DND-41 (cell line): ENCODE data around the gene PPM1K.

Experiments used
- ATAC-seq: fragments of 200-7000 bp; cut with Tn5 transposase; 3 replicates; pipeline ENCODE4 v1.9.1; 2021; ENCODE audit warnings: low read depth; ENCODE audit not compliant: insufficient read depth
- DNase-seq: peaks from one replicate; pipeline ENCODE4 v3.0.0-alpha.2; 2020
- H2AFZ ChIP-seq: 2 replicates; pipeline ENCODE4 v1.6.0; 2012; ENCODE audit warnings: low read depth, low read length
- H3K27ac ChIP-seq: 2 replicates; pipeline ENCODE4 v1.5.1; 2012; ENCODE audit warnings: low read length, inconsistent platforms
- H3K27me3 ChIP-seq: fragments of 200-600 bp; sonication (generic); 2 replicates; pipeline ENCODE4 v1.6.0; 2012; ENCODE audit warnings: low read length, mild to moderate bottlenecking, inconsistent platforms; ENCODE audit not compliant: insufficient read depth, poor library complexity
- H3K36me3 ChIP-seq: 2 replicates; pipeline ENCODE4 v1.5.1; 2012; ENCODE audit warnings: low read length, inconsistent platforms; ENCODE audit not compliant: insufficient read depth
- H3K4me1 ChIP-seq: 2 replicates; pipeline ENCODE4 v1.5.1; 2012; ENCODE audit warnings: mild to moderate bottlenecking, low read length; ENCODE audit not compliant: insufficient read depth
- H3K4me2 ChIP-seq: 2 replicates; pipeline ENCODE4 v1.6.0; 2012; ENCODE audit warnings: mild to moderate bottlenecking, moderate library complexity, low read length, inconsistent platforms; ENCODE audit not compliant: insufficient read depth
- H3K4me3 ChIP-seq, 2 experiments: fragments of 200-600 bp in 1 of 2; shearing (Covaris generic) in 1 of 2; 2 replicates each; pipeline ENCODE4 v1.5.1; 2012 to 2016; ENCODE audit warnings: inconsistent platforms in 2 of 2, low read length in 2 of 2, mild to moderate bottlenecking in 2 of 2, low read depth in 1 of 2, moderate library complexity in 1 of 2
- H3K79me2 ChIP-seq: 2 replicates; pipeline ENCODE4 v1.6.0; 2012; ENCODE audit warnings: low read length, inconsistent platforms; ENCODE audit not compliant: insufficient read depth
- H3K9ac ChIP-seq: 2 replicates; pipeline ENCODE4 v1.6.0; 2012; ENCODE audit warnings: low read depth, mild to moderate bottlenecking, inconsistent platforms, low read length, moderate library complexity
- H3K9me3 ChIP-seq: 2 replicates; pipeline ENCODE4 v1.5.1; 2012; ENCODE audit warnings: low read length, moderate library complexity, mild to moderate bottlenecking, inconsistent platforms; ENCODE audit not compliant: insufficient read depth, severe bottlenecking
- H4K20me1 ChIP-seq: 2 replicates; pipeline ENCODE4 v1.6.0; 2012; ENCODE audit warnings: low read length; ENCODE audit not compliant: insufficient read depth
- EZH2 ChIP-seq: IDR thresholded peaks from 3 replicates; pipeline ENCODE4 v1.6.1; 2012; ENCODE audit warnings: borderline replicate concordance, low read depth, mild to moderate bottlenecking, moderate library complexity, low read length, inconsistent platforms; ENCODE audit not compliant: severe bottlenecking
- TF ChIP-seq, protein P1 (sequence below): IDR thresholded peaks from 2 replicates; pipeline ENCODE4 v1.5.1; 2012; ENCODE audit warnings: borderline replicate concordance, low read length, moderate library complexity, mild to moderate bottlenecking; ENCODE audit not compliant: poor library complexity, severe bottlenecking; ENCODE audit errors: extremely low read depth

PPM1K gene

DNA sequence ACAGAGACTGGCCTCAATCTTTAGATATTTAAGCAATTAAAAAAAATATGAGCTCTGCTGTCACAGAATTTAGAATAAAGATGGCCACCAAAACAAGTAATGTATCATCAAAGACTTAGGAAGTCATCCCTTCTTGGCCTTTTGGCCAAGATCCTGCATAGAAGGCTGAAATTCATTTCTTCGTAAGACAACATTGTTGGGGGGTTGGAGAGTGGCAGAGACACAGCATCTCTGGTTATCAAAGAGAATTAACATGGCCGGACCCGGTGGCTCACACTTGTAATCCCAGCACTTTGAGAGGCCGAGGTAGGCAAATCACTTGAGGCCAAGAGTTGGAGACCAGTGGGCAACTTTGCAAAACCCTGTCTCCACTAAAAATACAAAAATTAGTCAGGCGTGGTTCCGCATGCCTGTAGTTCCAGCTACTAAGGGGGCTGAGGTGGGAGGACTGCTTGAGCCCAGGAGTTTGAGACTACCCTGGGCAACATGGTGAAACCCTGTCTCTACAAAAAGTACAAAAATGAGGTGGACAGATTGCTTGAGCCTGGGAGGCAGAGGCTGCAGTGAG lies 4.0 kb downstream of the PPM1K start:
- Histone ChIP-seq H3K9me3 (no peaks in the 10 kb centered on the region), H3K27ac (no peak overlapping the region), H2AFZ (no peak overlapping the region), H3K27me3 (no peaks in the 10 kb centered on the region), H3K79me2 (peaks cover 67% of the 10 kb centered on the region), H3K4me1 (peaks cover 35% of the 10 kb centered on the region), H3K36me3 (peaks cover 17% of the 10 kb centered on the region), H3K4me2 (no peak overlapping the region), H3K4me3 (no peak overlapping the region), H3K9ac (no peak overlapping the region), H4K20me1 (peaks cover 12% of the 10 kb centered on the region; the same call in 1 of the 2 replicates)
- TF ChIP-seq, protein P1, sequence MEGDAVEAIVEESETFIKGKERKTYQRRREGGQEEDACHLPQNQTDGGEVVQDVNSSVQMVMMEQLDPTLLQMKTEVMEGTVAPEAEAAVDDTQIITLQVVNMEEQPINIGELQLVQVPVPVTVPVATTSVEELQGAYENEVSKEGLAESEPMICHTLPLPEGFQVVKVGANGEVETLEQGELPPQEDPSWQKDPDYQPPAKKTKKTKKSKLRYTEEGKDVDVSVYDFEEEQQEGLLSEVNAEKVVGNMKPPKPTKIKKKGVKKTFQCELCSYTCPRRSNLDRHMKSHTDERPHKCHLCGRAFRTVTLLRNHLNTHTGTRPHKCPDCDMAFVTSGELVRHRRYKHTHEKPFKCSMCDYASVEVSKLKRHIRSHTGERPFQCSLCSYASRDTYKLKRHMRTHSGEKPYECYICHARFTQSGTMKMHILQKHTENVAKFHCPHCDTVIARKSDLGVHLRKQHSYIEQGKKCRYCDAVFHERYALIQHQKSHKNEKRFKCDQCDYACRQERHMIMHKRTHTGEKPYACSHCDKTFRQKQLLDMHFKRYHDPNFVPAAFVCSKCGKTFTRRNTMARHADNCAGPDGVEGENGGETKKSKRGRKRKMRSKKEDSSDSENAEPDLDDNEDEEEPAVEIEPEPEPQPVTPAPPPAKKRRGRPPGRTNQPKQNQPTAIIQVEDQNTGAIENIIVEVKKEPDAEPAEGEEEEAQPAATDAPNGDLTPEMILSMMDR = no peak
- TF ChIP-seq EZH2 = no peak
- ATAC-seq = no peak
- DNase-seq = no peak

DNA sequence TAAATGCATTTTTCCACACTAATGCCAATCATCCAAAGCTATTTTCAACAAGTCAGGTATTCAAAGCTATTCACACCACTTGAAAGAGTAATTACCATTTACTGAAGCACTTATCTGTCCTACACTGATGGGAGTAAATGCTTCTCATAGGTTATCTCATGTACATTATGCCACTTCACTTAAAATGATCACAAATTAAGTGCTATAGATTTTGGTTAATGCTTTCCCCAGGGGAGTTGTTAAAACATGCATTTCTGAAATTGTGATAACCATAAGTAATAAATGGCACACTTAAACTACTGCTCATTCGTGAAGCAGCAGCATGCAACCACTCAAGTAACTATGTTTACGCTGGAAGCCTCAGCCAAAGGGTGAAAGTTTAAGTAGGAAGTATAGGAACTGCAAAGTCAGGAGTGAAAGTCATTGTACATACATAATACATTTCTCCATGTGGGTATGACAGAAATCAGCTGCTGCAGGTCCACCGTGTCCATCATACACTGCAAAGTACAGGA lies 6.6 kb downstream of the PPM1K start:
- TF ChIP-seq, protein P1 = no peak
- no peak for TF ChIP-seq EZH2
- Histone ChIP-seq H3K79me2 (peaks cover 57% of the 10 kb centered on the region), H3K4me1 (peaks cover 25% of the 10 kb centered on the region), H3K9me3 (no peaks in the 10 kb centered on the region), H3K27me3 (no peaks in the 10 kb centered on the region), H4K20me1 (peaks cover 10% of the 10 kb centered on the region; the same call in 1 of the 2 replicates), H3K4me3 (no peak overlapping the region), H2AFZ (no peak overlapping the region), H3K4me2 (no peak overlapping the region; the same call in 1 of the 2 replicates), H3K9ac (no peak overlapping the region), H3K27ac (no peak overlapping the region), H3K36me3 (peaks cover 17% of the 10 kb centered on the region)
- ATAC-seq = no peak
- DNase-seq = no peak

DNA sequence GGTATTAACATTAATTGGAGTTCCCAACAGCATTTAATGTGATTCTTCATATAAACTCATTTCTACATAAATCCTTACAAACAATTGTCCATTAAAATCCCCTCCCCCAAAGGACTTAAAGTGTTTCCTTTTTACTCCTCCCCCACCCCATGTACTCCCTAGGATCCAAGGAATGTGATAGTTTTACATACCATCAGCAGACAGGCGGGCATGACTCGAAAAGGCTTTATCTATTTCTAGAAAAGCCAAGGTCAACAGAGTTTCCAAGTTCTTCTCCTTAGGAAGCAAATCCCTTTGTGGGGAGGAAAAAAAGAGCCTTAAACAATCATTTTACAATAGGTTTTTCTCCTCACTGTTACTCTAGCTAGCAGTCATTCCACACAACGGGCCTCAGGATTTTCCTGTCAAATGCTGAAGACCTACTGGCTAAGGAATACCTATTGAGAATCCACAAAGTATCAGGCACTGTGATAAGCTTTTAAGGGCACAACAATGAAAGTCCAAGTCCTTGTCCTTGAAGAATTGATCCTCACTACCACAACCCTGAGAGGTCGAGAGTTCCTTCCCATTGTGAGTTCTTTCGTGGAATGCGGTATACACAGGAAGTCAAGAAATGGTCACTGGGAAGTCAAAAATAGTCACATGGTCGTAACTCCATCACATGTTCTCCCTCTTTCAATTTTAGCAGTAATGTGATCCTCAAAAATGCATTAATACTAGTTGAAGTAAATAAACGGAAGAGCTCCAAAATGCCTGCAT lies 7.2 kb downstream of the PPM1K start:
- Histone ChIP-seq H3K9ac (no peak overlapping the region), H3K4me2 (no peak overlapping the region), H3K27me3 (no peaks in the 10 kb centered on the region), H3K79me2 (peaks cover 51% of the 10 kb centered on the region), H2AFZ (no peak overlapping the region), H3K36me3 (peaks cover 17% of the 10 kb centered on the region), H3K4me1 (peaks cover 19% of the 10 kb centered on the region), H4K20me1 (peaks cover 10% of the 10 kb centered on the region; the same call in 1 of the 2 replicates), H3K27ac (no peak overlapping the region), H3K4me3 (no peak overlapping the region), H3K9me3 (no peaks in the 10 kb centered on the region)
- no peak for DNase-seq
- ATAC-seq = no peak
- no peak for TF ChIP-seq EZH2
- TF ChIP-seq, protein P1 = no peak
